ENCODE measurements around the gene BPIFB4.

The BPIFB4 gene

DNA sequence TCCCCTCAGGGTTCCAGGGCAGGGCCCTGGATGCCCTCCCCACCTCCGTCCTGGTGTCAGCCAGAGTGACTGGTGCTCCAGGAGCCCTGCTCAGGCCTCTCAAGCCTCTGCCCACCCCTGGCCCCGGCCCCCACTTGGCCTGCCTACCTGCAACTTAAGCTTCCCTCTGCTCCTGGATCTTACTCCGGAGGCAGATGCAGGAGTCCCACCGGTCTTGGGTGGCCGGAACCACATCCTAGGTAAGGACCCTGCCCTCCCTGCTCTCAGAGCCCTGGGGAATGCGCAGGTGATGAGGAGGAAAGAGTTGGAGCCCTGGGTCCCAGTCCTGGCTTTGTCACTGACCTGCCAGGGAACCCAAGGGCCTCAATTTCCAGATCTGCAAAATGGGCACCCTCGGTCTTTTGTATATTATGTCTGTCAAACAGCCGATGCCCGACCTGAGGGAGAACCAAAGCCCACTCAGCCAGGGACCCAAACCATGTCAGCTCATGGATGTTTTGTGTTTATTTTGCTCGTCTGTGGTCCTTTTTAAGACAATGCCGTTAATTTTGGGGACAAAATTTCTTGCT lies 54.0 kb downstream of the BPIFB4 start:
- Histone ChIP-seq H3K79me2 (ENCODE audit: insufficient read depth, low read depth) (no peaks in the 10 kb centered on the region), H3K4me3 (IDR thresholded peaks at IDR 0.05; ENCODE audit: insufficient read depth, low read depth, low read length) (no peak overlapping the region), H3K4me1 (ENCODE audit: low read depth, poor library complexity, severe bottlenecking) (no peaks in the 10 kb centered on the region), H2AFZ (ENCODE audit: low read depth) (no peak overlapping the region), H3K36me3 (ENCODE audit: insufficient read depth) (no peaks in the 10 kb centered on the region), H3K4me2 (no peak overlapping the region), H4K20me1 (ENCODE audit: insufficient read depth) (no peaks in the 10 kb centered on the region), H3K27ac (no peak overlapping the region), H3K27me3 (ENCODE audit: insufficient read depth, low read depth) (no peaks in the 10 kb centered on the region), H3K9ac (no peak overlapping the region)
- TF ChIP-seq, protein P1, sequence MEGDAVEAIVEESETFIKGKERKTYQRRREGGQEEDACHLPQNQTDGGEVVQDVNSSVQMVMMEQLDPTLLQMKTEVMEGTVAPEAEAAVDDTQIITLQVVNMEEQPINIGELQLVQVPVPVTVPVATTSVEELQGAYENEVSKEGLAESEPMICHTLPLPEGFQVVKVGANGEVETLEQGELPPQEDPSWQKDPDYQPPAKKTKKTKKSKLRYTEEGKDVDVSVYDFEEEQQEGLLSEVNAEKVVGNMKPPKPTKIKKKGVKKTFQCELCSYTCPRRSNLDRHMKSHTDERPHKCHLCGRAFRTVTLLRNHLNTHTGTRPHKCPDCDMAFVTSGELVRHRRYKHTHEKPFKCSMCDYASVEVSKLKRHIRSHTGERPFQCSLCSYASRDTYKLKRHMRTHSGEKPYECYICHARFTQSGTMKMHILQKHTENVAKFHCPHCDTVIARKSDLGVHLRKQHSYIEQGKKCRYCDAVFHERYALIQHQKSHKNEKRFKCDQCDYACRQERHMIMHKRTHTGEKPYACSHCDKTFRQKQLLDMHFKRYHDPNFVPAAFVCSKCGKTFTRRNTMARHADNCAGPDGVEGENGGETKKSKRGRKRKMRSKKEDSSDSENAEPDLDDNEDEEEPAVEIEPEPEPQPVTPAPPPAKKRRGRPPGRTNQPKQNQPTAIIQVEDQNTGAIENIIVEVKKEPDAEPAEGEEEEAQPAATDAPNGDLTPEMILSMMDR (conservative IDR thresholded peaks at IDR 0.05; ENCODE audit: low read depth, low read length): no peak

DNA sequence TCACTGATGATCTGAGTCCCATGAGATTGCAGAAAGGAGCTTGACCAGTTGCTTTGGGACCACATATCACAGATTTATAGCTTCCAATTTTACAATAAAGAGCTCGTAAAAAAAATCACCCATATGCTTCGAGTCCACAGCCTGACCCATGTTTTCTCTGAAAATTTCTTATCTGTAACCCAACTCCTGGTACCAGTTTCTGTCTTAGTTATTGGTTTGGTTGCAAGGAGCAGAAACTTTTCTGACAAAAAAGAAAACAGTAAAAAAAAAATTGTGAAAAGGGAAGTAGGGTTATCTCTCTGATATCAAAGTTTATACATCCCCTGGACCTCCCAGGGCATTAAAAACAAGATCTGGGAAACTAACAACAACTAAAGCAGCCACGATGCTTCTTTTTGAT lies 57.8 kb downstream of the BPIFB4 start:
- Histone ChIP-seq H3K4me1 (ENCODE audit: low read depth, poor library complexity, severe bottlenecking) (no peaks in the 10 kb centered on the region), H4K20me1 (ENCODE audit: insufficient read depth) (no peaks in the 10 kb centered on the region), H3K4me3 (IDR thresholded peaks at IDR 0.05; ENCODE audit: insufficient read depth, low read depth, low read length) (no peak overlapping the region), H3K4me2 (no peak overlapping the region), H3K27ac (no peak overlapping the region), H3K79me2 (ENCODE audit: insufficient read depth, low read depth) (no peaks in the 10 kb centered on the region), H3K27me3 (ENCODE audit: insufficient read depth, low read depth) (no peaks in the 10 kb centered on the region), H2AFZ (ENCODE audit: low read depth) (no peak overlapping the region), H3K36me3 (ENCODE audit: insufficient read depth) (no peaks in the 10 kb centered on the region), H3K9ac (no peak overlapping the region)
- TF ChIP-seq, protein P1 (conservative IDR thresholded peaks at IDR 0.05; ENCODE audit: low read depth, low read length): no peak

DNA sequence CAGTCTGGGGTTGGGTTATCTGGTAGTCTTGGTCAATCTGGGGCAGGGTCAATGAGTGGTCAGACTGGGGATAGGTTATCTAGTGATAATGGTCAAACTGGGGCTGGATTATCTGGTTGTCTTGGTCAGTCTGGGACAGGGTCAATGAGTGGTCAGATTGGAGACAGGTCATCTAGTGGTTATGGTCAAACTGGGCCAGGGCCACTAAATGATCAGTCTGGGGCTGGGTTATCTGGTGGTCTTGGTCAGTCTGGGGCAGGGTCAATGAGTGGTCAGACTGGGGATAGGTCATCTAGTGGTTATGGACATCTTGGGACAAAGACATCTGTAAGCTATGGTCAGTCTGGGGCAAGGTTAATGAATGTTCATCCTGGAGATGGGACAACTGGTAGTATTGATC lies 60.0 kb downstream of the BPIFB4 start:
- H3K4me1 ChIP-seq (ENCODE audit: low read depth, poor library complexity, severe bottlenecking): no peaks in the 10 kb centered on the region
- no peak overlapping the region for H3K4me3 ChIP-seq (IDR thresholded peaks at IDR 0.05; ENCODE audit: insufficient read depth, low read depth, low read length)
- H3K27me3 ChIP-seq (ENCODE audit: insufficient read depth, low read depth): no peaks in the 10 kb centered on the region
- no peaks in the 10 kb centered on the region for H4K20me1 ChIP-seq (ENCODE audit: insufficient read depth)
- no peak overlapping the region for H3K27ac ChIP-seq
- TF ChIP-seq, protein P1 (conservative IDR thresholded peaks at IDR 0.05; ENCODE audit: low read depth, low read length): no peak
- no peaks in the 10 kb centered on the region for H3K36me3 ChIP-seq (ENCODE audit: insufficient read depth)
- no peak overlapping the region for H3K4me2 ChIP-seq
- no peak overlapping the region for H3K9ac ChIP-seq
- no peaks in the 10 kb centered on the region for H3K79me2 ChIP-seq (ENCODE audit: insufficient read depth, low read depth)
- H2AFZ ChIP-seq (ENCODE audit: low read depth): no peak overlapping the region

DNA sequence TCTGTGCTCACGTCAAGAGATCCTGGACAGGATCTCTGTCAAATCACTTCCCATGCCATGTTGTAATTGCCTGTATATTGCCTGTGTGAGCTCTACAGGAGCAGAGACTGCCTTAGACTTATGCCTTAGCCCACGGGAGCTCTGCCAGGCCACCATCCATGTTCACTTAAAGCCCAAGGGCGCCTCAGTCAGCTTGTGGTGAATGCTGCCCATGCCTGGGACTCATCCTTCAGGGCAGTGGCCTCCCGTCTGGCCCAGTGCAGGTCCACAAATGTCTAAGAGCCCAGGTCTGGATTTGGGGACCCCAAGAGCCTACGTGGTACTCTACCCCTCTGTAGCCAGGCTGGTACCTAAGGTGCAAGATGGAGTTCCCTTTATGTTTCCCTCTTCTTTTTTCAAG lies 66.1 kb downstream of the BPIFB4 start:
- Histone ChIP-seq H3K4me3 (IDR thresholded peaks at IDR 0.05; ENCODE audit: insufficient read depth, low read depth, low read length) (no peak overlapping the region), H3K9ac (no peak overlapping the region), H3K36me3 (ENCODE audit: insufficient read depth) (no peaks in the 10 kb centered on the region), H3K4me1 (ENCODE audit: low read depth, poor library complexity, severe bottlenecking) (no peaks in the 10 kb centered on the region), H3K4me2 (no peak overlapping the region), H3K27me3 (ENCODE audit: insufficient read depth, low read depth) (no peaks in the 10 kb centered on the region), H4K20me1 (ENCODE audit: insufficient read depth) (no peaks in the 10 kb centered on the region), H2AFZ (ENCODE audit: low read depth) (no peak overlapping the region), H3K79me2 (ENCODE audit: insufficient read depth, low read depth) (no peaks in the 10 kb centered on the region), H3K27ac (no peak overlapping the region)
- TF ChIP-seq, protein P1 (conservative IDR thresholded peaks at IDR 0.05; ENCODE audit: low read depth, low read length): no peak
